GM21576 (cell line): Measurements from ENCODE around the gene TNS3.

Experiments used
- ATAC-seq: cut with Tn5 transposase; IDR thresholded peaks from one replicate; pipeline ENCODE4 v1.9.1; 2021; ENCODE audit warnings: mild to moderate bottlenecking, moderate library complexity; ENCODE audit not compliant: unreplicated experiment

Gene TNS3

GRCh38 chr7:47528471-47528870 is 53.4 kb downstream of the TNS3 start:
- ATAC-seq: no peak

DNA sequence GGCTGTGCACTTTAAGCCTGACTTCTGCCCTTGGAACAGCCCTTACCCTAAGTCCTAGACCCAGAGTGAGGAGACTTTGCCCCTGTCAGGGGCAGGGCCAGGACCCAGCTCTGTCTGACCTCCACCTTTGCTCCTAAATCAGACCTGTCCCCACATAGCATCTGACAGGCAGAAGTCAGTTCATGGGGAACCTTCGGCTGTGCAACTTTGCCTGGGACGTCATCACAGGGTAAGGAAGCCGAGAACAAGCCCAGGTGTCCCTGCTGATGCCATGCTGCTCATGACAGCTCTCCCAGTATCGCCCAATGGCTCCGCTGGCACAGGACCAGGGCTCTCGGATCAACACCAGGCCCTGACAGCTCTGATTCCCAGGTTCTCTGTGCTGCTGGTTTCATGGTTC is 55.4 kb downstream of the TNS3 start:
- ATAC-seq: no peak

DNA sequence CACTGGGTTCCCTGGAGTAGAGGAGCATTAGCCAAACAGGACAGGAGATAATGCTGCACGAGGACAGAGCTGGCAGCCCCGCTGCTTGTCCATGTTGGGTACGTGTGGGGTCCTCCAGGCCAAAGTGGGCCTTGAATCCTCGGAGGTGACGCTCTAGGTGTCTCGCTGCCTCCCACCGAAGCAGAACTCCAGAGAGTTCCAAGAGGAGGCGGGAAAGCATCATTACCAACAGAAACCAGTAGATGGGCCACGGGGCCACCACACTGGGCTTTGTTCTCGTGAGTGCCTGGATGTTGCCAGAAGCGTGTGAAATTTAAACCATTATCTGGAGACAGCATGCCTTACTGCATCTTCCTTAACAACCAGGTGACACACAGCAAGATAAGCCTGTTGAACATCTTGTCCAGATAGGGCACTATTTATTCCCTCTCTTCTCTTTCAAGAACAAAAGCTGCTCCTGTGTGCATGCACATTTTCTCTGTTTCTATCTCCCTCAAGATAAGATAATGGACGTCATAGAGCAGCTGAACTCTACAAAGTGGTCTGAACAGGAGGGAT is 56.8 kb downstream of the TNS3 start:
- no peak for ATAC-seq

GRCh38 chr7:47523401-47523800 is 58.5 kb downstream of the TNS3 start:
- no peak for ATAC-seq

DNA sequence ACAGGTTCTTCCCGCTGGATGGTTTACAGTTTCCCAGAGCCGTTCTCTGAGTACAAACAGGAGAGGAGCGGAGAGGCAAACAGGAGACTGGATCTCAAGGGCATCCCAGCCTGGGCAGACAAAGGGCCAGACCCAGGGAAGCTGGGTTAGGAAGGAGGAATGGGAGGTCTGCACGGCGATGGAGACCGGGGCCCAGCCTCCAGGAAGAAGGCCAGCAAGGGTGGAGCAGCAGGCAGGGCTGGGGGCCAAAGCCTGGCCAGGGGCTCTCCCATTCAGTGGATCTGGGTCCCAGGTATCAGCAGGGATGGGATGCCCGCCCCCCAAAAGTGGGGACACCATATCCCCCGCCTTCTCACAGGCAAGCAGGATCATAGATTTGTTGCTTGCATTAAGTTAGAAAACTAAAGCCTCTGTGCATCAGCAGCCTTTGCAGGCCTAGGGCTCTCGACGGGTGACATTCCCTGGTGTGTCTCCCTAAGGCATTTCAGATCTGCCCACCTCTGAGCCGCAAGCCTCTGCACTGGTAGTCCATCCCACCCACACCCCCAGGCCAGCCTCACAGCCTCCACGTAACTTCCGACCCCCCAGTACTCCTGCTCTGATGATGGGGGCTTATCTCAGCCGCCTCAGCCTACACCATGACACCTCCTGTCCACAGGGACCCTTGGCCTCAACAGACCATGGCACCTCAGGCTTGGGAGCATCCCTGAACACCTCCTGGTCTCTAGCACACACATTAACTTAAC is 59.9 kb downstream of the TNS3 start:
- ATAC-seq: no peak

GRCh38 chr7:47521011-47521795 is 60.7 kb downstream of the TNS3 start:
- no peak for ATAC-seq

DNA sequence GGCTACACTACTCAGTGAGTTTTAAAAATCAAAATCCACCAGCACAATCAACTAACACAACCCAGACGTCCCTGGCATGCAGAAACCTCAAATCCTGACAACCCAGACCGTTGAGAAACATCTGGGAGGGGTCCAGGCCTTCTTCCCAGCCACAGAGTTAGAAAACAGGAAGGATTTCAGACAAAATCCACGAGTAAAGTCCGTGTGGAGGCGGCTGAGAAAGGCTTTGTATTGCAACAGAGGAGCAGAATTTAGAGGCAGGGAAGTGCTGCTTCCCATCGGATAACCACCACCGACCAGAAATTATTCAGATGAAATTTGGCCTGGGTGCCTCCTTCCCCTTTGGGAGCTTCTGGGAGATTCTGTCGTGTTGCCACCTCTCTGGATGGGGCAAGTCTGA is 61.5 kb downstream of the TNS3 start:
- ATAC-seq: no peak

DNA sequence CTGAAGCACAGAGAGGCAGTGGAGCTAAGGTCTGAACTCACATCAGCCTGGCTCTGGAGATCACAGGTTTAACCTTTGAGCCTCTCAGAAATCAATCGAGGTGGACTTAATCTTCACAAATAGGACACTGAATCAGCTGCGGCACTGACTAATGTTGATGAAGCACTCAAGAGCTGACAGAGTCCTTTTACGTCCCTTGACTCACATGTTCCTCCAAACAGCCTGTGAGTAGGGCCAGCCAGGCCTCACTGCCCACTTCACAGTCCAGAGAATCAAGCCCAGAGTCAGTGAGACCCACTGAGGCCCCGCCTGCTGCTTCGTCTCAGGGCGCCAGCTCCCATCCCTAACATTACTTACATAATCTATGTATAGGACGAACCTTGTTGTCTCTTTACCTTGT is 63.1 kb downstream of the TNS3 start:
- no peak for ATAC-seq

GRCh38 chr7:47517821-47518480 is 64.0 kb downstream of the TNS3 start:
- ATAC-seq: no peak

GRCh38 chr7:47516985-47517600 is 64.8 kb downstream of the TNS3 start:
- ATAC-seq: no peak

- no peak for ATAC-seq
These were observed 65.5 kb downstream of the TNS3 start for GRCh38 chr7:47516386-47516785.

- ATAC-seq: no peak
These were observed 66.5 kb downstream of the TNS3 start for GRCh38 chr7:47515305-47515834.

DNA sequence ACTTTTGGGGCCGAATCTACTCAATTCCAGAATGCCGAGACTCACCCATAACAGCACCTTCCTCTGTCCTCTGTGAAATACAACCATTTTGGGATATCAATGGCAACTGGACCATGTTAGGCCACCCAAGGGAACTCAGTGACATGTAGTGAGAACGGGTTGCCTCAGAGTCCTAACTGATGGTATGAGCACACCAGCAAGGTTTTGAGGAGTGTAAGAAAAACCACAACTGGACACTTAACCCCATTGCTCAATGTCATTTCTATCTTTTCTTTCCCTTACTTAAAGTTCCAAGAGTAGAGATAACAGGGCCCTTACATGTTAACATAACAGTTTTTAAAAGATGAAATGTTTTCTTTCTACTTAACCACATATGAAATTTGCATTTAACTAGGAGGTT is 67.1 kb downstream of the TNS3 start:
- ATAC-seq: no peak

GRCh38 chr7:47514367-47514766 is 67.5 kb downstream of the TNS3 start:
- ATAC-seq: no peak

GRCh38 chr7:47513741-47514241 is 68.1 kb downstream of the TNS3 start:
- ATAC-seq: no peak

GRCh38 chr7:47512481-47513176 is 69.3 kb downstream of the TNS3 start:
- ATAC-seq: no peak

- ATAC-seq: no peak
These were observed 70.1 kb downstream of the TNS3 start for GRCh38 chr7:47511699-47512370.

- no peak for ATAC-seq
These were observed 71.1 kb downstream of the TNS3 start for GRCh38 chr7:47510786-47511185.

DNA sequence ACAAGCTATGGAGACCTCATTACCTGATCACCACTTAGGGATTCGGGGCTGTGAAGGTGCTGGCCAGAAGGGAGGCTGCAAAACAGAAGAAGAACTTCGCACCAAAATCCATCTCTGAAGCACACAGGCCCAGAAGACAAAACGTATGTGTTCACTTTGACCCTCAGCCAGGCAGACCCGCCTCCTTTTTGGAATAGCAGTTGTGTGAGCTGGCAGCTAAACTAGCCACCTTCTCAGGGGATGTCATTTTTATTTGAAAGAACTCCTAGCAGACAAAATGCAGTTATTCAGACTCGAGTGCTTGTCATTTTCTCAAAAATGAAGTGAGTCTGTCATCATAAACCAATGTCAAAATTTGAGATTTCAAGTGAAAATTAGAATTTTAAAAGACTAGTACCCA is 71.7 kb downstream of the TNS3 start:
- ATAC-seq: no peak

DNA sequence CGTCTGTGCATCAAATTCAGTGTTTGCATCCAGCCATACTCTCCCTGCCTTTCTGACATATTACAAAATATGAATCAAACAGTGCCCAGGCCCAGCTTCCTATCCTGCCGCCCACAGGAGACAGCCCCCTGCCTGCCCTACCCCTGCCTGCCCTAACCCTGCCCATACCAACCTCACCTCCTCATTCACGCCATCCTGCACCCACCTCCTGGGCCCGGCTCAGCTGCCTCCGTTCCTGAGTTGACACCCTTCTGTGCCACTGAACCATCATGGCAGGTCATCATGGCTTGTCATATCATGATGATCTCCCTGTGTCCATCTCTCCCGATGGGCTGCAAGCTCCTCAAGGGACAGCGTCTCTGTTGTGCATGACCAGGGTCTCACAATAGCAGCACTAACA is 72.3 kb downstream of the TNS3 start:
- ATAC-seq: no peak
